B cell (primary cell): ENCODE data around the gene LONP1. TPM values are rescaled to one million over a fixed set of nuclear protein-coding genes. Genes with fewer than 3 reads are reported as not detected.

Source experiments
- ATAC-seq: fragments of 200-7000 bp; cut with Tn5 transposase; one replicate; pipeline ENCODE4 v1.10.0; 2021; ENCODE audit warnings: low read depth, mild to moderate bottlenecking, moderate number of reproducible peaks, moderate library complexity
- CTCF ChIA-PET: fragments of 350-600 bp; sonication (Branson Sonifier 250); formaldehyde crosslinking; loops from one replicate; lab custom pipeline; 2021; ENCODE audit warnings: antibody characterized with exemption, inconsistent platforms; lab: Charles Lee
- POLR2A ChIA-PET: fragments of 350-600 bp; sonication (Branson Sonifier 250); formaldehyde crosslinking; loops from one replicate; lab custom pipeline; 2021; ENCODE audit warnings: antibody characterized with exemption; lab: Charles Lee
- DNase-seq: peaks from one replicate; pipeline ENCODE4 v3.0.0; 2013
- H2AFZ ChIP-seq: 2 replicates; pipeline ENCODE4 v1.6.1; 2012; ENCODE audit warnings: mild to moderate bottlenecking, low read depth, low read length; ENCODE audit not compliant: insufficient read depth, poor library complexity, severe bottlenecking
- H3K27ac ChIP-seq, 2 donors: 1 replicate in 1 of 2; 2 replicates in 1 of 2; pipeline ENCODE4 v1.5.1; 2012 to 2013; ENCODE audit warnings: low read length in 2 of 2, mild to moderate bottlenecking in 2 of 2, moderate library complexity in 1 of 2
- H3K27me3 ChIP-seq, 4 experiments: fragments of 200-600 bp in 1 of 4; sonication (generic) in 1 of 4; replicated peaks in 1 of 4; 1 replicate in 2 of 4; 2 replicates in 2 of 4; pipeline versions ENCODE4 v1.6.1 to v1.7.0; 2013 to 2016; ENCODE audit warnings: low read length in 3 of 4, mild to moderate bottlenecking in 2 of 4, mixed read lengths in 1 of 4, moderate library complexity in 1 of 4; ENCODE audit not compliant: insufficient read depth in 4 of 4, control insufficient read depth in 3 of 4; ENCODE audit errors: control extremely low read depth in 1 of 4
- H3K36me3 ChIP-seq, 2 experiments: replicated peaks in 1 of 2; 1 replicate in 1 of 2; 2 replicates in 1 of 2; pipeline versions ENCODE4 v1.6.1 to v1.7.1; 2013; ENCODE audit warnings: low read length in 1 of 2; ENCODE audit not compliant: insufficient read depth in 2 of 2, control insufficient read depth in 1 of 2; ENCODE audit errors: control extremely low read depth in 1 of 2, extremely low read depth in 1 of 2
- H3K4me1 ChIP-seq, 2 donors: fragments of 200-600 bp in 1 of 2; sonication (generic) in 1 of 2; 1 replicate in 1 of 2; 2 replicates in 1 of 2; pipeline versions ENCODE4 v1.5.1 to v1.6.1; 2013 to 2017; ENCODE audit warnings: low read length in 2 of 2; ENCODE audit not compliant: control insufficient read depth in 2 of 2, insufficient read depth in 2 of 2
- H3K4me2 ChIP-seq: replicated peaks from 2 replicates; pipeline ENCODE3; 2012; ENCODE audit warnings: mild to moderate bottlenecking, low read depth, low read length; ENCODE audit not compliant: poor library complexity, severe bottlenecking
- H3K4me3 ChIP-seq, 5 experiments: fragments of 200-600 bp in 1 of 5; sonication (generic) in 1 of 5; 1 replicate in 3 of 5; 2 replicates in 2 of 5; pipeline versions ENCODE4 v1.5.1 to v1.7.0; 2011 to 2016; ENCODE audit warnings: low read length in 4 of 5, mild to moderate bottlenecking in 4 of 5, low read depth in 2 of 5, control low read depth in 1 of 5, moderate library complexity in 1 of 5; ENCODE audit not compliant: insufficient read depth in 1 of 5; ENCODE audit errors: control extremely low read depth in 1 of 5, extremely low read depth in 1 of 5
- H3K79me2 ChIP-seq: fragments of 200-600 bp; sonication (generic); one replicate; pipeline ENCODE4 v1.6.0; 2016; ENCODE audit warnings: low read length; ENCODE audit not compliant: control insufficient read depth, insufficient read depth
- H3K9ac ChIP-seq: fragments of 200-600 bp; sonication (generic); 2 replicates; pipeline ENCODE4 v1.6.1; 2017; ENCODE audit warnings: mild to moderate bottlenecking, low read length, moderate library complexity
- H3K9me3 ChIP-seq, 3 donors: one replicate each; pipeline versions ENCODE4 v1.6.1 to v1.7.1; 2013; ENCODE audit warnings: low read length in 2 of 3; ENCODE audit not compliant: control insufficient read depth in 2 of 3, insufficient read depth in 1 of 3; ENCODE audit errors: control extremely low read depth in 1 of 3
- H4K20me1 ChIP-seq: 2 replicates; pipeline ENCODE4 v1.6.0; 2012; ENCODE audit warnings: mild to moderate bottlenecking, low read length; ENCODE audit not compliant: insufficient read depth, control insufficient read depth, poor library complexity, severe bottlenecking
- H3K27ac Mint-ChIP-seq: one replicate; pipeline ENCODE4 v1.8.0; 2021; ENCODE audit warnings: mixed read lengths
- H3K27me3 Mint-ChIP-seq: one replicate; pipeline ENCODE4 v1.8.0; 2021; ENCODE audit warnings: mixed read lengths
- H3K4me1 Mint-ChIP-seq: one replicate; pipeline ENCODE4 v1.8.0; 2021; ENCODE audit warnings: mixed read lengths
- H3K4me3 Mint-ChIP-seq: one replicate; pipeline ENCODE4 v1.8.0; 2021; ENCODE audit warnings: mixed read lengths
- H3K9me3 Mint-ChIP-seq: one replicate; pipeline ENCODE4 v1.8.0; 2022; ENCODE audit warnings: mixed read lengths; ENCODE audit not compliant: insufficient read depth
- EZH2 ChIP-seq: IDR thresholded peaks from 2 replicates; pipeline ENCODE4 v1.6.1; 2012; ENCODE audit warnings: borderline replicate concordance, low read depth, mild to moderate bottlenecking, moderate library complexity, low read length; ENCODE audit not compliant: insufficient read depth, poor library complexity, severe bottlenecking
- WGBS: methylation state at CpG from one replicate; pipeline ENCODE4 v1.1.5; 2013; ENCODE audit warnings: missing lambda C conversion rate; ENCODE audit not compliant: insufficient coverage; 5-methylcytosine and 5-hydroxymethylcytosine counted together
- intact Hi-C: fragments of 100-400 bp; cut with micrococcal nuclease; formaldehyde crosslinking; loops from one replicate; pipeline ENCODE4 v1.10.0; 2022
- polyA plus RNA-seq: library from polyadenylated mRNA; depleted of rRNA; stranded (reverse); fragments of >200 nt; gene quantifications from 2 replicates; pipeline ENCODE4 v1.2.3, GENCODE V29; 2012
- total RNA-seq, 2 donors: library from RNA; stranded (reverse); fragments of 120-200 nt in 1 of 2; gene quantifications; 1 replicate in 1 of 2; 2 replicates in 1 of 2; pipeline versions ENCODE4 v1.2.3 to v1.2.4, GENCODE V29; 2013 to 2022
- TF ChIP-seq, protein P1 (sequence below): fragments of 200-600 bp; IDR thresholded peaks from one replicate; pipeline ENCODE4 v1.8.0; 2022; ENCODE audit warnings: antibody characterized with exemption, mild to moderate bottlenecking

LONP1 gene
- total and polyA plus RNA-seq, 2 donors (not counting 1 experiment from before 2014, with no cell fraction given) = 60.1 to 67.2 TPM

DNA sequence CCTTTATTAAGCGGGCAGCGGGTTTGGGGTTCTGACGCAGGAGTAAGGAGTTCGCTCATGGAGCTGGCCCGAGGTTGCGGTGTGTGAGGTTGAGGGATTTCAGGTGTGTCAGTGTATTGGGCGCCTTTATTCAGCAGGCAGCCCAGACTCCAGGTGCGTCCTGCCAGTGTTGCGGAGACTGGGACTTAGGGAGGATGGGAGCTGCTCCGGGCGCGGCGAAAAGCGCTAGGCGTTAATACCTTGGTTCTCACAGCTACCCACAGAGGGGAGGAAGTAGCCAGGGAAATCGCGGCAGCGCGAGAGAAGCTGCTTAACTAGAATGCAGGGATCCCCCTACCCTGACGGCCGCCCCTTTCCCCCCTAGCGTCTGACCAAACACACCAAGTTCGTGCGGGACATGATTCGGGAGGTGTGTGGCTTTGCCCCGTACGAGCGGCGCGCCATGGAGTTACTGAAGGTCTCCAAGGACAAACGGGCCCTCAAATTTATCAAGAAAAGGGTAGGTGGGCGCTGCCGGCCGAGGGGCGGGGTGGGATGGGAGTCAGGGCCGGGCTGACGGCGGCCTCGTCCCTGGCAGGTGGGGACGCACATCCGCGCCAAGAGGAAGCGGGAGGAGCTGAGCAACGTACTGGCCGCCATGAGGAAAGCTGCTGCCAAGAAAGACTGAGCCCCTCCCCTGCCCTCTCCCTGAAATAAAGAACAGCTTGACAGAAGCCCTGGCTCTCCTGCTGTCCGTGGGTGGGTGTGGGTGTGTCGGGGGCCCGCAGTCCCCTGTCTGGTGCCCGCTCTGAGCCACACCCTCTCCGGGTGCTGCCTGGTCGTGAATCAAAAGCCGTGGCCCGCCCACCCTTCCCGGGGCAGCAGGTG is 28.8 kb downstream of the LONP1 start:
- POLR2A ChIA-PET = interaction anchor here (0.6 to 2.7 kb wide), 5 partner anchors 68 to 722 kb away, joined by 3 to 12 read pairs (median 7); partner anchors contain the start of genes KDM4B, SAFB and SAFB2
- Mint-ChIP-seq H3K4me3 (peak overlapping the region; percentile 94), H3K4me1 (peaks cover 38% of the 10 kb centered on the region), H3K27me3 (no peaks in the 10 kb centered on the region), H3K27ac (peak overlapping the region; percentile 93), H3K9me3 (no peaks in the 10 kb centered on the region)
- H2AFZ ChIP-seq = peak overlapping the region; percentile 86
- CTCF ChIA-PET = interaction anchor here (0.8 to 3.1 kb wide), 3 partner anchors 24 to 113 kb away, joined by 3 to 31 read pairs (median 3); partner anchors contain the start of genes CATSPERD and LONP1
- TF ChIP-seq, protein P1, sequence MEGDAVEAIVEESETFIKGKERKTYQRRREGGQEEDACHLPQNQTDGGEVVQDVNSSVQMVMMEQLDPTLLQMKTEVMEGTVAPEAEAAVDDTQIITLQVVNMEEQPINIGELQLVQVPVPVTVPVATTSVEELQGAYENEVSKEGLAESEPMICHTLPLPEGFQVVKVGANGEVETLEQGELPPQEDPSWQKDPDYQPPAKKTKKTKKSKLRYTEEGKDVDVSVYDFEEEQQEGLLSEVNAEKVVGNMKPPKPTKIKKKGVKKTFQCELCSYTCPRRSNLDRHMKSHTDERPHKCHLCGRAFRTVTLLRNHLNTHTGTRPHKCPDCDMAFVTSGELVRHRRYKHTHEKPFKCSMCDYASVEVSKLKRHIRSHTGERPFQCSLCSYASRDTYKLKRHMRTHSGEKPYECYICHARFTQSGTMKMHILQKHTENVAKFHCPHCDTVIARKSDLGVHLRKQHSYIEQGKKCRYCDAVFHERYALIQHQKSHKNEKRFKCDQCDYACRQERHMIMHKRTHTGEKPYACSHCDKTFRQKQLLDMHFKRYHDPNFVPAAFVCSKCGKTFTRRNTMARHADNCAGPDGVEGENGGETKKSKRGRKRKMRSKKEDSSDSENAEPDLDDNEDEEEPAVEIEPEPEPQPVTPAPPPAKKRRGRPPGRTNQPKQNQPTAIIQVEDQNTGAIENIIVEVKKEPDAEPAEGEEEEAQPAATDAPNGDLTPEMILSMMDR = no peak
- no peak for TF ChIP-seq EZH2
- intact Hi-C loops = loop anchor here (1.0 to 5.0 kb wide), 4 partner anchors 11 to 969 kb away; partner anchors contain the start of genes CATSPERD, DPP9, LONP1 and MICOS13
- H3K4me2 ChIP-seq = peak overlapping the region; percentile 85
- DNase-seq (peak; percentile 74), ATAC-seq (no peak)
- peaks cover 60% of the 10 kb centered on the region for H4K20me1 ChIP-seq
- peak overlapping the region in 4 of 5 experiments; percentile 90 to 98 (median 94) for H3K4me3 ChIP-seq
- H3K9me3 ChIP-seq = peaks cover 0 to 12% (median 0%) of the 10 kb centered on the region in 3 donors
- WGBS = 6% methylated on average over 48 of the region's 54 CpGs
- H3K36me3 ChIP-seq = peaks cover 0 to 44% of the 10 kb centered on the region in 2 experiments
- peaks cover 41% of the 10 kb centered on the region for H3K79me2 ChIP-seq
- peak overlapping the region; percentile 88 to 89 for H3K27ac ChIP-seq
- H3K4me1 ChIP-seq = peaks cover 10 to 35% of the 10 kb centered on the region in 2 donors
- H3K9ac ChIP-seq = peak overlapping the region; percentile 93
- no peaks in the 10 kb centered on the region for H3K27me3 ChIP-seq
